ENCODE data around the gene SACM1L. TPM values are rescaled to one million over a fixed set of nuclear protein-coding genes. Genes with fewer than 3 reads are reported as not detected.

SACM1L gene
- total and polyA plus RNA-seq, 5 donors = 17.0 to 32.0 (median 29.3) TPM

DNA sequence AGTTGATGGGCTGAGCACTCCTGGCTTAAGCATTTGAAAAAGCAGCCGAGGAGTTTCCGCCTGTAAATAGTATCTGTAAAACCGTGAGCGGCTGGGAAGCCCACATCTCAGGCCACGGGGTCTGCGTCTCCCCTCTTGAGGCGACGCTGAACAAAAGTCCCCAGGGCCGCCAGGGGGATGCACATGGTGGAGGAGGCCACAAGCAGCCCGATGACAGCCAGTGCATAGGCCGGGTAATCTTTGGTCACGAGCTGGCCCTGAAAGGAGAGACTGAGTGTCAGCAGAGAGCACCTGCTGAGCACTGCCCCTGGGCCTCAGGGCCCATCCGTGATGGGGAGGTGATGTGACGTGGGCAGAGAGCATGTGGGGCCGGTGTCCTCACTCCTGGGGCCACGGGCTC is 69.7 kb downstream of the SACM1L start:
- H3K27me3 ChIP-seq (ENCODE audit: control insufficient read depth, insufficient read depth) = no peaks in the 10 kb centered on the region
- no peaks in the 10 kb centered on the region for H3K9me3 ChIP-seq (ENCODE audit: control insufficient read depth, low read length)
- H3K27ac ChIP-seq (ENCODE audit: low read length) = no peak overlapping the region
- no peak overlapping the region for H3K4me3 ChIP-seq (ENCODE audit: low read length)
- intact Hi-C loops (cut with DNase I) = loop anchor here in 1 of 4 donors (10.0 kb wide), 1 partner anchor 166 kb away; no protein-coding TSS in a partner anchor
- no peak for ATAC-seq
- DNase-seq = no peak
- WGBS = 75% methylated on average over 16 of the region's 16 CpGs
- no peaks in the 10 kb centered on the region for H3K4me1 ChIP-seq (ENCODE audit: control insufficient read depth, insufficient read depth, low read length)

DNA sequence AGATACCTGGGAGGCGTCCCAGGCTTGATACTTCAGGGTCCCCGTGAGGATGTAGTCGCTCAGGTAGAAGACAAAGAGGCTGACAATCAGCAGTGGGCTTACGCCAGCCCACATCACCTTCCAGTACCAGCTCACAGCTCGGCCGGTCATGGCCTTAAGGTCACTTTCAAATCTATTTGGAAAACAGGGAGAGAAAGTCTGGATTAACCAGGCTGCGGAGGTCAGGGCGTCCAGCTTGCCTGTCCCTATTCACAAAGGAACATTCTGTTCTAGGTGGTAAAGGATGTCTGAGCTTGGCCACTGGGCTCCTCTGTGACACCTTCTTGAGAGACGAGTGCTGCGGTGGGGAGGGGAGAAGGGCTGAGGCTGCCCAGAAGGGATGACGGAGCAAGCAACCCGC is 70.7 kb downstream of the SACM1L start:
- Histone ChIP-seq H3K4me1 (ENCODE audit: control insufficient read depth, insufficient read depth, low read length) (no peaks in the 10 kb centered on the region), H3K27me3 (ENCODE audit: control insufficient read depth, insufficient read depth) (no peaks in the 10 kb centered on the region), H3K9me3 (ENCODE audit: control insufficient read depth, low read length) (no peaks in the 10 kb centered on the region), H3K27ac (ENCODE audit: low read length) (no peak overlapping the region), H3K4me3 (ENCODE audit: low read length) (no peak overlapping the region)
- no peak for DNase-seq
- 88% methylated on average over 12 of the region's 12 CpGs for WGBS
- no peak for ATAC-seq
- intact Hi-C loops (cut with DNase I) = loop anchor here in 2 of 4 donors (5.0 to 10.0 kb wide), 3 partner anchors 72 to 317 kb away; no protein-coding TSS in a partner anchor

DNA sequence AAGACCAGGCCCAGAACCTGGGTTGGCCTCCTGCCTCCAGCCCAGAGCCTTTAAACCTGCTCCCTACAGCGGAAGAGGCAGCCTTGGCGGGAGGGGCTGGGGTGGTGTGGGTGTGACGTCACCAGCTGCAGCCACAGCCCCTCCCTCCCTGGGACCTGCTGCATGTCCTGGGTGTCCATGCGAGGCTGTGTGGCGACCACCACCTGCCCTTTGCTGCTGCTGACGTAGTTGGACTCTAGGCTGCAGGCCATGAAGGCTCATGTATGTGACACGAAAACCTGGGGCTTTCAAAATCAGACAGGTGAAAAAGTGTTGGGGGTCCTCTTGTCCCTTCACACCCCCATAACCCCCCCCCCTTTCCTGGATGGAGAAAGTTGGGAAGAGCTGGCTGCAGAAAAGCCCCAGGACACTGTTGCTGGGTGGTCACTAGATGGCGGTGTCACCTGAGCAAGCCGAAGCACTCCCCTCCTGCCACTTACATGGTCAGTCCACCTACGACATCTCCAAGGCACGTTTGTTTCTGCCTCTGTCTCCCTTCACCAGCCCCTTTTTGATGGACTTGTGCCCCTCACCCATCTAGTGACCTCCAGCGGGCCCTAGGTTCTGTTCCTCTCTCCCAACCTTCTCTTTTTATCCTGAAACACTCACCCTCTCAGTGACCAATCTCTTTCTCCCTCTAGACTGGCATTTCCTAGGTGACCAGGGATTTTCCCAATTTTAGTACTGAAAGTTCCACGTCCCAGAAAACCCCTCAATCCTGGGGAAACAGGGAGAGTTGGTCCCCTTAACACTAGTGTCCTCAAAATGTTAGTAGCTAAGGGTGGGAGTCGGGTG is 71.9 kb downstream of the SACM1L start:
- 36% methylated on average over 14 of the region's 14 CpGs for WGBS
- ATAC-seq = peak; percentile 69 to 72
- Histone ChIP-seq H3K4me3 (ENCODE audit: low read length) (no peak overlapping the region), H3K9me3 (ENCODE audit: control insufficient read depth, low read length) (no peaks in the 10 kb centered on the region), H3K27me3 (ENCODE audit: control insufficient read depth, insufficient read depth) (no peaks in the 10 kb centered on the region), H3K27ac (ENCODE audit: low read length) (no peak overlapping the region), H3K4me1 (ENCODE audit: control insufficient read depth, insufficient read depth, low read length) (no peaks in the 10 kb centered on the region)
- DNase-seq = peak in 1 of 3 donors; percentile 59
- intact Hi-C loops (cut with DNase I) = loop anchor here in 1 of 4 donors (5.0 kb wide), 2 partner anchors 71 to 316 kb away; no protein-coding TSS in a partner anchor

GRCh38 chr3:45761831-45762230 is 72.6 kb downstream of the SACM1L start:
- 83% methylated on average over 10 of the region's 10 CpGs for WGBS
- ATAC-seq (no peak), DNase-seq (no peak)
- Histone ChIP-seq H3K4me1 (ENCODE audit: control insufficient read depth, insufficient read depth, low read length) (no peaks in the 10 kb centered on the region), H3K9me3 (ENCODE audit: control insufficient read depth, low read length) (no peaks in the 10 kb centered on the region), H3K27ac (ENCODE audit: low read length) (no peak overlapping the region), H3K27me3 (ENCODE audit: control insufficient read depth, insufficient read depth) (no peaks in the 10 kb centered on the region), H3K4me3 (ENCODE audit: low read length) (no peak overlapping the region)
- intact Hi-C loops (cut with DNase I) = loop anchor here in 1 of 4 donors (5.0 kb wide), 2 partner anchors 70 to 315 kb away; no protein-coding TSS in a partner anchor

DNA sequence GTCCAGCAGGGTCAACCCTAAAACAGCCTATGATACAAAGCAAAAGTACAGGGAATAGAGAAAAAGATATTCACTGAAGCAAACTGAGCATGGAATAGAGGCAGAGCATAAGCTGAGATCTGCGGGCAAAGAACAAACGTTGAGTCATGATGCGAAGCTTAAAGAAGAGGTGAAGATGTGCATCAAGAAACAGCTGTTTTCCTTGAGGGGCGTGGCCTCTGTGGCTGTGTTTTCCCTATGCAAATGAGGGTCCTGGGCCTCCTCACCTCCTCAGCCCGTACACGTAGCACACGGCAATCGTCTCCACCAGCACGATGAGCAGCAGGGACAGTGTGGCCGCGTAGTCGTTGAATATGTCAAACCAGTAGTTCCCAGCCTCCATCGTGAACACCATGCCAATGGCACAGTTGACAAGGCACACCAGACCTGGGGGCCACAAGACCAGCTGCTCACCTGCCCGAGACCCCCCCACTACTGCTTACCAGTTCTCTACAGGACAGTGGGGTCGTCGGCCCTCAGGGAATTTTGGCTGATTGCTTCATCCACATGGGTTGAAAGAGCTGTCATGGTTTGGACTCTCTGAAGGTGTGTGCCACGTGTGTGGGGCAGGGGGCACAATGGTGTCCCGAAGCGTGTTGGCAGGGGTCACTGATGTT is 73.6 kb downstream of the SACM1L start:
- no peak overlapping the region for H3K27ac ChIP-seq (ENCODE audit: low read length)
- no peaks in the 10 kb centered on the region for H3K27me3 ChIP-seq (ENCODE audit: control insufficient read depth, insufficient read depth)
- DNase-seq (no peak), ATAC-seq (no peak)
- no peaks in the 10 kb centered on the region for H3K4me1 ChIP-seq (ENCODE audit: control insufficient read depth, insufficient read depth, low read length)
- no peaks in the 10 kb centered on the region for H3K9me3 ChIP-seq (ENCODE audit: control insufficient read depth, low read length)
- no peak overlapping the region for H3K4me3 ChIP-seq (ENCODE audit: low read length)
- intact Hi-C loops (cut with DNase I) = loop anchor here in 1 of 4 donors (5.0 kb wide), 2 partner anchors 70 to 315 kb away; no protein-coding TSS in a partner anchor
- WGBS = 85% methylated on average over 19 of the region's 19 CpGs

DNA sequence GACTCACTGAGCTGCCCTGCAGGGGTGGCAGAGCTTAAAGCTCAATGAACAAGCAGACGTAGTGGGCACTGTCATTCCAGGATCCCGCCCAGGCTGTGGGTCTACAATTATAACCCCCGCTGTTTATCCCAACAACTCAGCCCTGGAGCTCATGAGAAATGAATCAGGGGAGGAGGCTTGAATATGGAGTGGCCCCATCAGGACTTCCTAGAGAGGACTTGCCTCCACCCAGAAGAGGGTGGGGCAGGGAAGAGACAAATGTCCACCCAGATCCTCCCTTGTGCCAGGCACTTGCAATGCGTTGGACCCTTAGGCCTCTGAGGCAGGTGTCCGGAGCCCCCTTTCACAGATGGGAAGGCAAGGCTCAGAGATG is 74.1 kb downstream of the SACM1L start:
- intact Hi-C loops (cut with DNase I) = loop anchor here in 1 of 4 donors (5.0 kb wide), 2 partner anchors 69 to 314 kb away; no protein-coding TSS in a partner anchor
- H3K4me3 ChIP-seq (ENCODE audit: low read length) = no peak overlapping the region
- 93% methylated on average over 5 of the region's 5 CpGs for WGBS
- ATAC-seq (no peak), DNase-seq (no peak)
- H3K4me1 ChIP-seq (ENCODE audit: control insufficient read depth, insufficient read depth, low read length) = no peaks in the 10 kb centered on the region
- no peak overlapping the region for H3K27ac ChIP-seq (ENCODE audit: low read length)
- no peaks in the 10 kb centered on the region for H3K9me3 ChIP-seq (ENCODE audit: control insufficient read depth, low read length)
- H3K27me3 ChIP-seq (ENCODE audit: control insufficient read depth, insufficient read depth) = no peaks in the 10 kb centered on the region

GRCh38 chr3:45765266-45765851 is 76.2 kb downstream of the SACM1L start:
- H3K4me1 ChIP-seq (ENCODE audit: control insufficient read depth, insufficient read depth, low read length) = no peaks in the 10 kb centered on the region
- H3K27me3 ChIP-seq (ENCODE audit: control insufficient read depth, insufficient read depth) = no peaks in the 10 kb centered on the region
- no peak overlapping the region for H3K4me3 ChIP-seq (ENCODE audit: low read length)
- 87% methylated on average over 9 of the region's 9 CpGs for WGBS
- no peak for DNase-seq
- no peaks in the 10 kb centered on the region for H3K9me3 ChIP-seq (ENCODE audit: control insufficient read depth, low read length)
- intact Hi-C loops (cut with DNase I) = no loop called here
- no peak for ATAC-seq
- H3K27ac ChIP-seq (ENCODE audit: low read length) = no peak overlapping the region

DNA sequence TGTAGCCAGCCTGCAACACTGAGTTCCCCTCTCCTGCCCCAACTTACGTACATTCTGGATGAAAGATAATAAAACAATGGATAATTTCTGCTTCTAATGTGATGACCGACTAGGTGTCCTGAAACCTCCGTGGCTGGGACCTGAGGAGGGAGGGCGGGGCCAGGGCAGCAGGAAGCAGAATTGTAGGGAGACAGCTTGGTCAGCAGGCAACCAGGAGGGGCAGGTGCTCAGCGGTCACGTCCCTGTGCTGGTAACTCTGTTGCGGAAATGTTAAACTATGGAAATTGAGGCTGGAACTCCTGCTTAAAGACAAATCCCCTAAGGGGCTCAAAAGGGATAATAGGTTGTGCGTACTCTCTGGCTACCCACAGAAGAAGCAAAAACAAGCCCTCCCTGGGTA is 76.8 kb downstream of the SACM1L start:
- 83% methylated on average over 8 of the region's 8 CpGs for WGBS
- Histone ChIP-seq H3K4me1 (ENCODE audit: control insufficient read depth, insufficient read depth, low read length) (no peaks in the 10 kb centered on the region), H3K27ac (ENCODE audit: low read length) (no peak overlapping the region), H3K9me3 (ENCODE audit: control insufficient read depth, low read length) (no peaks in the 10 kb centered on the region), H3K27me3 (ENCODE audit: control insufficient read depth, insufficient read depth) (no peaks in the 10 kb centered on the region), H3K4me3 (ENCODE audit: low read length) (no peak overlapping the region)
- no peak for ATAC-seq
- intact Hi-C loops (cut with DNase I) = no loop called here
- no peak for DNase-seq

- H3K9me3 ChIP-seq (ENCODE audit: control insufficient read depth, low read length) = no peaks in the 10 kb centered on the region
- no peak overlapping the region for H3K4me3 ChIP-seq (ENCODE audit: low read length)
- intact Hi-C loops (cut with DNase I) = loop anchor here in 1 of 4 donors (10.0 kb wide), 1 partner anchor 154 kb away; no protein-coding TSS in a partner anchor
- ATAC-seq (no peak), DNase-seq (no peak)
- no peaks in the 10 kb centered on the region for H3K4me1 ChIP-seq (ENCODE audit: control insufficient read depth, insufficient read depth, low read length)
- 93% methylated on average over 9 of the region's 9 CpGs for WGBS
- no peak overlapping the region for H3K27ac ChIP-seq (ENCODE audit: low read length)
- H3K27me3 ChIP-seq (ENCODE audit: control insufficient read depth, insufficient read depth) = no peaks in the 10 kb centered on the region
Observed at GRCh38 chr3:45771166-45771775, 82.1 kb downstream of the SACM1L start.

DNA sequence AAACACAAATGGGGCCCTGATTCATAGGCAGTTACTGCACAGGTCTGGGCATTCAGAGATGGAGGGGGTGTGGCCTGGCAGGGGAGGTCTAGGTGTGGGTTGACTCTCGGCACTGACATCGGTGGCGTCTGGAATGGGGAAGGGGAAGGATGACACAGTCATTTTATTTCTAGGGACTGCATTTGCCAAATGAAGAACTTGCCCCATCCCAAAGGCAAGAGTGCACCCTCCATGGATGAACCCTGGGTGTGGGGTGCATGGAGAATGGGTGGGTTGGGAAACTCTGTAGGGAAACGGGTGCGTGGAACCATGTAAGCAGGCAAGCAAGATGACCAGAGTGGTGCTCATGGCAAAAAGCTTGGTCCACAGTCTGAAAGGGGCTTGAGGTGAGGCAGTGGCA is 82.6 kb downstream of the SACM1L start:
- Histone ChIP-seq H3K27me3 (ENCODE audit: control insufficient read depth, insufficient read depth) (no peaks in the 10 kb centered on the region), H3K27ac (ENCODE audit: low read length) (no peak overlapping the region), H3K4me1 (ENCODE audit: control insufficient read depth, insufficient read depth, low read length) (no peaks in the 10 kb centered on the region), H3K9me3 (ENCODE audit: control insufficient read depth, low read length) (no peaks in the 10 kb centered on the region), H3K4me3 (ENCODE audit: low read length) (no peak overlapping the region)
- intact Hi-C loops (cut with DNase I) = loop anchor here in 1 of 4 donors (10.0 kb wide), 1 partner anchor 153 kb away; no protein-coding TSS in a partner anchor
- WGBS = 89% methylated on average over 5 of the region's 5 CpGs
- DNase-seq = no peak
- ATAC-seq = no peak

Measured in right cardiac atrium (tissue), 5 donors.